Hepatocyte (in vitro differentiated cells): Measurements from ENCODE around the gene ZNF75A. TPM values are rescaled to one million over a fixed set of nuclear protein-coding genes. Genes with fewer than 3 reads are reported as not detected.

Experiments
- DNase-seq: peaks from one replicate; pipeline ENCODE4 v3.0.0-alpha.2; 2016; ENCODE audit warnings: low spot score
- H2AFZ ChIP-seq: fragments of 200-600 bp; sonication (generic); 2 replicates; pipeline ENCODE4 v1.6.0; 2016; ENCODE audit warnings: antibody characterized with exemption, mild to moderate bottlenecking
- H3K27ac ChIP-seq: fragments of 200-600 bp; sonication (generic); 2 replicates; pipeline ENCODE4 v1.5.1; 2016; ENCODE audit warnings: mild to moderate bottlenecking
- H3K27me3 ChIP-seq: fragments of 200-600 bp; sonication (generic); 2 replicates; pipeline ENCODE4 v1.6.1; 2016
- H3K36me3 ChIP-seq: fragments of 200-600 bp; sonication (generic); replicated peaks from 2 replicates; pipeline ENCODE4 v1.5.1; 2016; ENCODE audit warnings: low read depth; ENCODE audit not compliant: insufficient read depth
- H3K4me1 ChIP-seq: fragments of 200-600 bp; sonication (generic); 2 replicates; pipeline ENCODE4 v1.5.1; 2016; ENCODE audit warnings: mild to moderate bottlenecking, moderate library complexity; ENCODE audit not compliant: insufficient read depth
- H3K4me2 ChIP-seq: fragments of 200-600 bp; sonication (generic); 2 replicates; pipeline ENCODE4 v1.6.0; 2016
- H3K4me3 ChIP-seq: fragments of 200-600 bp; sonication (generic); 2 replicates; pipeline ENCODE4 v1.5.1; 2016; ENCODE audit warnings: mild to moderate bottlenecking
- H3K79me2 ChIP-seq: fragments of 200-600 bp; sonication (generic); 2 replicates; pipeline ENCODE4 v1.6.0; 2017; ENCODE audit warnings: mild to moderate bottlenecking
- H3K9me2 ChIP-seq: fragments of 200-600 bp; sonication (generic); replicated peaks from 2 replicates; pipeline ENCODE4 v1.6.0; 2017; ENCODE audit warnings: mild to moderate bottlenecking; ENCODE audit not compliant: insufficient read depth
- H3K9me3 ChIP-seq: fragments of 200-600 bp; sonication (generic); 2 replicates; pipeline ENCODE4 v1.5.1; 2016; ENCODE audit warnings: low read depth, mild to moderate bottlenecking
- H4K20me1 ChIP-seq: fragments of 200-600 bp; sonication (generic); 2 replicates; pipeline ENCODE4 v1.6.0; 2016; ENCODE audit warnings: mild to moderate bottlenecking; ENCODE audit not compliant: insufficient read depth, poor library complexity, severe bottlenecking
- EZH2 ChIP-seq: fragments of 200-600 bp; sonication (generic); IDR thresholded peaks from 2 replicates; pipeline ENCODE4 v1.6.1; 2016; ENCODE audit warnings: antibody characterized with exemption, mild to moderate bottlenecking, borderline replicate concordance
- EZH2phosphoT487 ChIP-seq: fragments of 200-600 bp; sonication (generic); IDR thresholded peaks from one replicate; pipeline ENCODE4 v1.6.1; 2018; ENCODE audit warnings: antibody characterized with exemption, mild to moderate bottlenecking, low read depth, moderate library complexity; ENCODE audit not compliant: unreplicated experiment, severe bottlenecking
- WGBS: methylation state at CpG from one replicate; pipeline ENCODE4 v1.1.6; 2016; ENCODE audit warnings: low lambda C conversion rate; ENCODE audit errors: missing lambda C conversion rate; 5-methylcytosine and 5-hydroxymethylcytosine counted together
- polyA plus RNA-seq: library from polyadenylated mRNA; unstranded; fragments of >200 nt; fragmentation: Nextera tagmentation; extraction: Ambion mirVana; gene quantifications from 2 replicates; pipeline ENCODE4 v1.2.1, GENCODE V29; 2016
- total RNA-seq: library from RNA; depleted of rRNA; stranded (reverse); fragments of >200 nt; gene quantifications from 2 replicates; pipeline ENCODE4 v1.2.3, GENCODE V29; 2014
- TF ChIP-seq, protein P1 (sequence below): fragments of 200-600 bp; sonication (generic); IDR thresholded peaks from 2 replicates; pipeline ENCODE4 v1.5.1; 2016; ENCODE audit warnings: antibody characterized with exemption, mild to moderate bottlenecking; ENCODE audit not compliant: poor library complexity

The ZNF75A gene
- total and polyA plus RNA-seq, 2 experiments from 2014 or later, result 24.9 to 25.9 TPM

- Histone ChIP-seq H2AFZ (no peak overlapping the region), H3K36me3 (peaks cover 20% of the 10 kb centered on the region), H3K9me3 (peaks cover 34% of the 10 kb centered on the region), H4K20me1 (no peaks in the 10 kb centered on the region), H3K9me2 (no peaks in the 10 kb centered on the region), H3K4me1 (no peaks in the 10 kb centered on the region), H3K27ac (no peak overlapping the region), H3K79me2 (no peaks in the 10 kb centered on the region), H3K4me2 (no peak overlapping the region), H3K4me3 (no peak overlapping the region), H3K27me3 (no peaks in the 10 kb centered on the region)
- no peak for DNase-seq
- WGBS, result 68% methylated on average over 2 of the region's 2 CpGs
- TF ChIP-seq EZH2 (no peak), EZH2phosphoT487 (no peak)
- TF ChIP-seq, protein P1, sequence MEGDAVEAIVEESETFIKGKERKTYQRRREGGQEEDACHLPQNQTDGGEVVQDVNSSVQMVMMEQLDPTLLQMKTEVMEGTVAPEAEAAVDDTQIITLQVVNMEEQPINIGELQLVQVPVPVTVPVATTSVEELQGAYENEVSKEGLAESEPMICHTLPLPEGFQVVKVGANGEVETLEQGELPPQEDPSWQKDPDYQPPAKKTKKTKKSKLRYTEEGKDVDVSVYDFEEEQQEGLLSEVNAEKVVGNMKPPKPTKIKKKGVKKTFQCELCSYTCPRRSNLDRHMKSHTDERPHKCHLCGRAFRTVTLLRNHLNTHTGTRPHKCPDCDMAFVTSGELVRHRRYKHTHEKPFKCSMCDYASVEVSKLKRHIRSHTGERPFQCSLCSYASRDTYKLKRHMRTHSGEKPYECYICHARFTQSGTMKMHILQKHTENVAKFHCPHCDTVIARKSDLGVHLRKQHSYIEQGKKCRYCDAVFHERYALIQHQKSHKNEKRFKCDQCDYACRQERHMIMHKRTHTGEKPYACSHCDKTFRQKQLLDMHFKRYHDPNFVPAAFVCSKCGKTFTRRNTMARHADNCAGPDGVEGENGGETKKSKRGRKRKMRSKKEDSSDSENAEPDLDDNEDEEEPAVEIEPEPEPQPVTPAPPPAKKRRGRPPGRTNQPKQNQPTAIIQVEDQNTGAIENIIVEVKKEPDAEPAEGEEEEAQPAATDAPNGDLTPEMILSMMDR, result no peak
These were observed 16.5 kb downstream of the ZNF75A start for GRCh38 chr16:3321816-3322215.

DNA sequence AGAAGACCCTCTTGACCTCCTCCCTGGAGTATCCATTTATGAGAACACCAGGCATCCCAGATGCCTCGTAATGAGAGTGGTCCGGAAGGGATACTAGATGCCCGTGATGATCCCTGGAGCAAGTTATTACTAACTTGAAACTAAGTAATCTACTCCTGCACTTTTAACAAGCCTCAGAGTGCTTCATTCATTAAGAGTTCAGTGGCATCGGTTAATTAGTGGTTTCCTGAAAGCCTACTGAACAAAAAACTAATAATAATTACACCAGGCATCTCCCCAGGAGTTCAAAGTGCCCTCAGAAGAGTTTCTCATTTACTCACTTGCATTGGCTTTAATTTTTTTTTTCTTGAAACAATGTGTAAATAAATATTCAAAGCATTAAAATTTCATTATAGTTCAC, 22.2 kb downstream of the ZNF75A start:
- Histone ChIP-seq H2AFZ (no peak overlapping the region), H3K4me3 (no peak overlapping the region), H3K4me1 (no peaks in the 10 kb centered on the region), H3K9me2 (no peaks in the 10 kb centered on the region), H3K27me3 (no peaks in the 10 kb centered on the region), H4K20me1 (no peaks in the 10 kb centered on the region), H3K79me2 (no peaks in the 10 kb centered on the region), H3K36me3 (no peaks in the 10 kb centered on the region), H3K4me2 (no peak overlapping the region), H3K9me3 (no peaks in the 10 kb centered on the region), H3K27ac (no peak overlapping the region)
- DNase-seq, result no peak
- TF ChIP-seq, protein P1, result no peak
- no peak for TF ChIP-seq EZH2phosphoT487
- no peak for TF ChIP-seq EZH2
- WGBS, result 84% methylated on average over 4 of the region's 4 CpGs

DNA sequence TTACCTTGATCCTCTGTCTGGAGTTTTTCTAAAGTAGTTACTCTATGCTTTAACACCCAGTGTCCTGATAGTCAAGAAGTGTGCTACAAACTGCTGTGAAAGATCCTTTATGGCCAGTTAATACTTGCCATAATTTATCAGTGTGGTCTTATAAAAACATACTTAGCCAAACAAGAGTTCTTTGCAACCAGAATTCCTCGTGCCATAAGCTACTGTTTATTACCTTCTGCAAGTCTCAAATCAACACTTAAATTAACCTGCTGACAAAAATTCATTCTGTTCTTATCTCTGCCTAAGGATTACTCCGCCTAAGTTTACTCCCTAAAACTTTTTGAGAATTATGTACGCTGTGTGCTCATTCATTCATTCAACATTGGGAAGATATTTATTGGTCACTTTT, 22.8 kb downstream of the ZNF75A start:
- no peak overlapping the region for H2AFZ ChIP-seq
- H3K4me3 ChIP-seq, result no peak overlapping the region
- H4K20me1 ChIP-seq, result no peaks in the 10 kb centered on the region
- H3K36me3 ChIP-seq, result no peaks in the 10 kb centered on the region
- no peak for DNase-seq
- no peaks in the 10 kb centered on the region for H3K9me3 ChIP-seq
- no peaks in the 10 kb centered on the region for H3K79me2 ChIP-seq
- TF ChIP-seq, protein P1, result no peak
- H3K4me1 ChIP-seq, result no peaks in the 10 kb centered on the region
- H3K27ac ChIP-seq, result no peak overlapping the region
- WGBS, result 43% methylated on average over 3 of the region's 3 CpGs
- no peaks in the 10 kb centered on the region for H3K27me3 ChIP-seq
- H3K9me2 ChIP-seq, result no peaks in the 10 kb centered on the region
- H3K4me2 ChIP-seq, result no peak overlapping the region

GRCh38 chr16:3328643-3329042, 23.3 kb downstream of the ZNF75A start:
- Histone ChIP-seq H2AFZ (no peak overlapping the region), H3K79me2 (no peaks in the 10 kb centered on the region), H3K4me2 (no peak overlapping the region), H3K27me3 (no peaks in the 10 kb centered on the region), H3K27ac (no peak overlapping the region), H3K9me2 (no peaks in the 10 kb centered on the region), H3K4me1 (no peaks in the 10 kb centered on the region), H3K9me3 (no peaks in the 10 kb centered on the region), H4K20me1 (no peaks in the 10 kb centered on the region), H3K4me3 (no peak overlapping the region), H3K36me3 (no peaks in the 10 kb centered on the region)
- DNase-seq, result no peak
- WGBS, result 73% methylated on average over 2 of the region's 2 CpGs
- TF ChIP-seq, protein P1, result no peak
- no peak for TF ChIP-seq EZH2phosphoT487
- TF ChIP-seq EZH2, result no peak
